Ovary (tissue), 9 donors: ENCODE results near the gene FGG. TPM values are rescaled to one million over a fixed set of nuclear protein-coding genes. Genes with fewer than 3 reads are reported as not detected.

Experiments
- DNase-seq, 5 donors: peaks; one replicate each; pipeline ENCODE4 v3.0.0-alpha.2; 2019 to 2020
- H3K27ac ChIP-seq, 2 donors: fragments of 200-600 bp; one replicate each; pipeline versions ENCODE4 v1.5.1 to v1.8.0; 2019 to 2022
- H3K27me3 ChIP-seq: fragments of 200-600 bp; one replicate; pipeline ENCODE4 v1.8.0; 2022
- H3K36me3 ChIP-seq: fragments of 200-600 bp; sonication (generic); one replicate; pipeline ENCODE4 v1.5.1; 2019
- H3K4me1 ChIP-seq: one replicate; pipeline ENCODE4 v1.8.1; 2013; ENCODE audit warnings: mild to moderate bottlenecking, moderate library complexity; ENCODE audit not compliant: insufficient read depth
- H3K4me3 ChIP-seq: fragments of 200-600 bp; sonication (generic); one replicate; pipeline ENCODE4 v1.5.1; 2017
- H3K9me3 ChIP-seq, 2 donors: fragments of 200-600 bp in 1 of 2; sonication (generic) in 1 of 2; one replicate each; pipeline versions ENCODE4 v1.5.1 to v1.8.1; 2013 to 2019; ENCODE audit warnings: mild to moderate bottlenecking in 1 of 2, moderate library complexity in 1 of 2
- EP300 ChIP-seq: sonication (generic); formaldehyde crosslinking; IDR thresholded peaks from one replicate; pipeline ENCODE4 v1.6.1; 2017; ENCODE audit warnings: antibody characterized with exemption
- POLR2A ChIP-seq: fragments of 450-650 bp; IDR thresholded peaks from one replicate; pipeline ENCODE4 v1.6.1; 2017; ENCODE audit warnings: antibody characterized with exemption, mild to moderate bottlenecking, moderate library complexity
- WGBS, 3 donors: extraction: QIAGEN DNeasy Blood & Tissue Kit in 1 of 3; methylation state at CpG; one replicate each; pipeline versions ENCODE4 v1.1.5 to v1.1.7; 2013 to 2017; 5-methylcytosine and 5-hydroxymethylcytosine counted together
- intact Hi-C, 4 donors: fragments of 100-400 bp; cut with DNase I; formaldehyde crosslinking; loops; one replicate each; pipeline versions ENCODE4 v1.11.0 to v1.15.1; 2022 to 2023
- polyA plus RNA-seq, 2 donors: library from polyadenylated mRNA; stranded (reverse); fragments of 200-250 nt in 1 of 2; fragments of 350-450 nt in 1 of 2; fragmentation: Illumina TruSeq in 1 of 2; extraction: RNeasy Lipid Tissue Mini Kit (QIAGEN cat#74804) in 1 of 2; gene quantifications; one replicate each; pipeline ENCODE4 v1.2.3, GENCODE V29; 2013 to 2014
- total RNA-seq, 7 donors: library from RNA; depleted of rRNA in 2 of 7; stranded (reverse); fragments of >200 nt in 2 of 7; fragmentation: NEBNext Ultra II Directional in 3 of 7; extraction: Animal tissue kit (Norgen Biotek cat#: 25700) in 3 of 7; gene quantifications; one replicate each; pipeline versions ENCODE4 v1.1.0 to v1.2.4, GENCODE V29; 2016 to 2023
- TF ChIP-seq, protein P1 (sequence below), 3 donors: fragments of 450-650 bp in 2 of 3; fragments of 200-600 bp in 1 of 3; IDR thresholded peaks; one replicate each; pipeline versions ENCODE4 v1.5.1 to v1.8.0; 2016 to 2022; ENCODE audit warnings: antibody characterized with exemption in 3 of 3, mild to moderate bottlenecking in 1 of 3
- donor health status: DM: no; HTN: no; CAD: no; lungs with moderate emphysema.
- donor health status: DM: no; HTN: no; CAD: no.
- donor health status: Bipolar disorder and iron deficiency.
- donor health status: DM: yes; HTN: yes; CAD: no.
- donor health status: DM: no; HTN: no; CAD: no.
- donor health status: DM: yes; HTN: yes; CAD: no.

Gene FGG
- total and polyA plus RNA-seq, 9 donors = 0.24 to 23.1 (median 1.8) TPM; not detected in 1

- TF ChIP-seq, protein P1, sequence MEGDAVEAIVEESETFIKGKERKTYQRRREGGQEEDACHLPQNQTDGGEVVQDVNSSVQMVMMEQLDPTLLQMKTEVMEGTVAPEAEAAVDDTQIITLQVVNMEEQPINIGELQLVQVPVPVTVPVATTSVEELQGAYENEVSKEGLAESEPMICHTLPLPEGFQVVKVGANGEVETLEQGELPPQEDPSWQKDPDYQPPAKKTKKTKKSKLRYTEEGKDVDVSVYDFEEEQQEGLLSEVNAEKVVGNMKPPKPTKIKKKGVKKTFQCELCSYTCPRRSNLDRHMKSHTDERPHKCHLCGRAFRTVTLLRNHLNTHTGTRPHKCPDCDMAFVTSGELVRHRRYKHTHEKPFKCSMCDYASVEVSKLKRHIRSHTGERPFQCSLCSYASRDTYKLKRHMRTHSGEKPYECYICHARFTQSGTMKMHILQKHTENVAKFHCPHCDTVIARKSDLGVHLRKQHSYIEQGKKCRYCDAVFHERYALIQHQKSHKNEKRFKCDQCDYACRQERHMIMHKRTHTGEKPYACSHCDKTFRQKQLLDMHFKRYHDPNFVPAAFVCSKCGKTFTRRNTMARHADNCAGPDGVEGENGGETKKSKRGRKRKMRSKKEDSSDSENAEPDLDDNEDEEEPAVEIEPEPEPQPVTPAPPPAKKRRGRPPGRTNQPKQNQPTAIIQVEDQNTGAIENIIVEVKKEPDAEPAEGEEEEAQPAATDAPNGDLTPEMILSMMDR (IDR thresholded peaks at IDR 0.05) = no peak
- TF ChIP-seq EP300 (no peak), POLR2A (no peak)
- no peak for DNase-seq
Observed at GRCh38 chr4:154583677-154584076, 28.8 kb downstream of the FGG start.

DNA sequence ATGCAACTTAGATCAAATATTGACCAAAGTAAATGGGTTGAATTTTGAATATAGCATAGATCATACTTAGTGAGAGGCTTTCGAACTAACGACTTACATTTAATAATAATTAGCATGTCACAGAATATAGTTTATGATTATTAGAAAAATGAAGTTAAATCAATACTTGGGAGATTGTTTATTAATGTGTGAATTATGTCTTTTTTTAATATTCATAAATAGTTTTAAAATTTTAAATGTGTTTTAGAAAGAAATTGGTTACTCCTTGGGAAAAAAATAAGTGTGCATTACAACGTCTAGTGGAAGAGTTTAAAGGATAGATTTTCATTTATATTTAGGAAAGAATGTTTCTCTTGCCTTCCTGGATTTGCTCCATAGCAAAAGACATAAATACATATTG lies 29.2 kb downstream of the FGG start:
- TF ChIP-seq, protein P1 (IDR thresholded peaks at IDR 0.05) = no peak

More at GRCh38 chr4:154583677-154584076, 28.8 kb downstream of the FGG start:
- no peaks in the 10 kb centered on the region for H3K36me3 ChIP-seq
- no peaks in the 10 kb centered on the region for H3K9me3 ChIP-seq
- no peaks in the 10 kb centered on the region for H3K27me3 ChIP-seq
- no peak overlapping the region for H3K4me3 ChIP-seq
- intact Hi-C loops = no loop called here
- H3K27ac ChIP-seq = no peak overlapping the region
- H3K4me1 ChIP-seq = no peaks in the 10 kb centered on the region

GRCh38 chr4:154582723-154583122 lies 29.7 kb downstream of the FGG start:
- Histone ChIP-seq H3K36me3 (no peaks in the 10 kb centered on the region), H3K4me1 (no peaks in the 10 kb centered on the region), H3K27ac (no peak overlapping the region), H3K4me3 (no peak overlapping the region), H3K27me3 (no peaks in the 10 kb centered on the region), H3K9me3 (no peaks in the 10 kb centered on the region)
- TF ChIP-seq, protein P1 (IDR thresholded peaks at IDR 0.05) = no peak
- TF ChIP-seq EP300 (no peak), POLR2A (no peak)
- WGBS, 3 donors = 30 to 54% (median 53%) methylated on average over 2 of the region's 2 CpGs
- intact Hi-C loops = no loop called here
- DNase-seq = no peak

More for the DNA sequence above, 29.2 kb downstream of the FGG start:
- Histone ChIP-seq H3K36me3 (no peaks in the 10 kb centered on the region), H3K27ac (no peak overlapping the region), H3K4me1 (no peaks in the 10 kb centered on the region), H3K27me3 (no peaks in the 10 kb centered on the region), H3K4me3 (no peak overlapping the region), H3K9me3 (no peaks in the 10 kb centered on the region)
- DNase-seq = no peak
- WGBS, 3 donors = 81 to 88% (median 85%) methylated on average over 3 of the region's 3 CpGs
- intact Hi-C loops = no loop called here

DNA sequence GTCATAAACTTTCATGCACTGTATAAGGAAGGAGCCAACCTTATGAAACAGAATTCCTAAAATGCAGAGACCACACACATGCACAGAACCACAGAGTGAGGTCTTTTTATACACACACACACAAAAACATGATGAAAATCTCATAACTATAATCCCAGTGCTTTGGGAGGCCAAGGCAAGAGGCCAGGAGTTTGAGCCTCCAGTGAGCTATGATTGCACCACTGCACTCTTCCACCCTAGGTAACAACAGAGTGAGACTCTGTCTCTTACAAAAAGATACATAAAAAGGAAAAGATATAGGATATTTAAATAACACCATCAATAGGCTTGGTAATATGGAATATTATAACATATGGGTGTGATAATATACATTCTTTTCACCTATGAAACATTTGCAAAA lies 32.5 kb downstream of the FGG start:
- intact Hi-C loops = no loop called here
- no peaks in the 10 kb centered on the region for H3K4me1 ChIP-seq
- TF ChIP-seq EP300 (no peak), POLR2A (no peak)
- TF ChIP-seq, protein P1 (IDR thresholded peaks at IDR 0.05) = no peak
- H3K9me3 ChIP-seq = no peaks in the 10 kb centered on the region
- DNase-seq = no peak
- no peak overlapping the region for H3K4me3 ChIP-seq
- H3K27ac ChIP-seq = no peak overlapping the region
- no peaks in the 10 kb centered on the region for H3K27me3 ChIP-seq
- H3K36me3 ChIP-seq = no peaks in the 10 kb centered on the region

DNA sequence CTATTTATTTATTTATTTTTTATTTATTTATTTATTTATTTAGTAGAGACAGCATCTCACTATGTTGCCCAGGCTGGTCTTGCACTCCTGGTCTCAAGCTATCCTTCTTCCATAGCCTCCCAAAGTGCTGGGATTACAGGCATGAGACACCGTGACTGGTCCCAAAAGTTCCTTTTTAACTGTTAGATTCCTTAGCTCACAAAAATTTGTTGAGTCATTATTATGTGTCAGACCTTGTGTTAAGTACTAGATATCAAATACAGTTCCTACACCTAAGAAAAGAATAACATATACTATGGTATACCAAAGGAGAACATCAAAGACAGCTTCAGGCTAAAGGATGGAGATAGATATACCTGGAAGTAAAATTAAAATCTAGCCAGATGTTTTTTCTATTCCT lies 33.5 kb downstream of the FGG start:
- Histone ChIP-seq H3K36me3 (no peaks in the 10 kb centered on the region), H3K4me3 (no peak overlapping the region), H3K4me1 (no peaks in the 10 kb centered on the region), H3K27ac (no peak overlapping the region), H3K27me3 (no peaks in the 10 kb centered on the region), H3K9me3 (no peaks in the 10 kb centered on the region)
- intact Hi-C loops = no loop called here
- no peak for DNase-seq
- WGBS, 3 donors = 64 to 79% (median 68%) methylated on average over 1 of the region's 1 CpG
- TF ChIP-seq, protein P1 (IDR thresholded peaks at IDR 0.05) = no peak
- no peak for TF ChIP-seq POLR2A
- TF ChIP-seq EP300 = no peak
